IMR-90 (cell line): ENCODE measurements around the gene NOS1AP. TPM values are rescaled to one million over a fixed set of nuclear protein-coding genes. Genes with fewer than 3 reads are reported as not detected.

ENCODE experiments used
- ATAC-seq: fragments of 200-7000 bp; cut with Tn5 transposase; 2 replicates; pipeline ENCODE4 v1.9.1; 2020; ENCODE audit warnings: low read depth, mild to moderate bottlenecking, moderate library complexity
- BruUV-seq: library from RNA; stranded (reverse); fragments of 400-500 nt; replicated peaks from 2 replicates; lab custom pipeline; 2021; lab: Mats Ljungman, UMichigan
- CTCF ChIA-PET: fragments of 300-600 bp; formaldehyde crosslinking; extraction: SDS; loops from one replicate; lab custom pipeline; 2021; ENCODE audit warnings: antibody characterized with exemption; lab: Yijun Ruan, JAX
- POLR2A ChIA-PET: fragments of 300-600 bp; sonication (Branson Sonifier 250); formaldehyde crosslinking; loops from one replicate; lab custom pipeline; 2022; ENCODE audit warnings: antibody characterized with exemption; ENCODE audit not compliant: unreplicated experiment; lab: Charles Lee
- DNase-seq: peaks from one replicate; pipeline ENCODE4 v3.0.0; 2013
- H2AFZ ChIP-seq: replicated peaks from 2 replicates; pipeline ENCODE3; 2013; ENCODE audit warnings: low read length, mild to moderate bottlenecking; ENCODE audit not compliant: poor library complexity
- H2AK5ac ChIP-seq: 2 replicates; pipeline ENCODE4 v1.6.1; 2013; ENCODE audit warnings: low read depth, low read length, inconsistent platforms
- H2AK9ac ChIP-seq: replicated peaks from 2 replicates; pipeline ENCODE3; 2013; ENCODE audit warnings: mild to moderate bottlenecking, low read depth, low read length, moderate library complexity; ENCODE audit not compliant: poor library complexity
- H2BK120ac ChIP-seq: 2 replicates; pipeline ENCODE4 v1.6.1; 2013; ENCODE audit warnings: low read depth, low read length, inconsistent platforms
- H2BK15ac ChIP-seq: 3 replicates; pipeline ENCODE4 v1.6.1; 2013; ENCODE audit warnings: low read depth, low read length, inconsistent platforms
- H2BK20ac ChIP-seq: 2 replicates; pipeline ENCODE4 v1.6.1; 2013; ENCODE audit warnings: low read depth, mild to moderate bottlenecking, inconsistent platforms, low read length, moderate library complexity
- H2BK5ac ChIP-seq: 2 replicates; pipeline ENCODE4 v1.6.1; 2013; ENCODE audit warnings: mild to moderate bottlenecking, low read depth, low read length, inconsistent platforms; ENCODE audit not compliant: poor library complexity, severe bottlenecking
- H3K14ac ChIP-seq: replicated peaks from 2 replicates; pipeline ENCODE4 v1.6.1; 2013; ENCODE audit warnings: low read depth, low read length, inconsistent platforms
- H3K18ac ChIP-seq: 2 replicates; pipeline ENCODE4 v1.6.1; 2013; ENCODE audit warnings: low read depth, low read length, control low read depth
- H3K23ac ChIP-seq: 2 replicates; pipeline ENCODE4 v1.6.1; 2013; ENCODE audit warnings: low read depth, low read length, inconsistent platforms
- H3K27ac ChIP-seq: 2 replicates; pipeline ENCODE4 v1.5.1; 2013; ENCODE audit warnings: mild to moderate bottlenecking, control low read depth, low read length; ENCODE audit not compliant: insufficient read depth
- H3K27me3 ChIP-seq: 2 replicates; pipeline ENCODE4 v1.6.1; 2013; ENCODE audit warnings: low read length; ENCODE audit not compliant: control insufficient read depth, insufficient read depth
- H3K36me3 ChIP-seq: 2 replicates; pipeline ENCODE4 v1.6.1; 2013; ENCODE audit warnings: low read length, mixed read lengths; ENCODE audit not compliant: control insufficient read depth, insufficient read depth
- H3K4ac ChIP-seq: 2 replicates; pipeline ENCODE4 v1.6.1; 2013; ENCODE audit warnings: low read depth, low read length, inconsistent platforms
- H3K4me1 ChIP-seq: 2 replicates; pipeline ENCODE4 v1.6.1; 2013; ENCODE audit warnings: low read length, mixed read lengths; ENCODE audit not compliant: control insufficient read depth, insufficient read depth
- H3K4me2 ChIP-seq: 2 replicates; pipeline ENCODE4 v1.6.1; 2013; ENCODE audit warnings: low read depth, mild to moderate bottlenecking, control low read depth, low read length, moderate library complexity
- H3K4me3 ChIP-seq: 2 replicates; pipeline ENCODE4 v1.5.1; 2013; ENCODE audit warnings: low read depth, mild to moderate bottlenecking, control low read depth, low read length, moderate library complexity; ENCODE audit not compliant: insufficient read depth
- H3K56ac ChIP-seq: 2 replicates; pipeline ENCODE4 v1.6.1; 2013; ENCODE audit warnings: low read length, inconsistent platforms; ENCODE audit not compliant: insufficient read depth; ENCODE audit errors: extremely low read depth
- H3K79me1 ChIP-seq, 2 experiments: 2 replicates each; pipeline ENCODE4 v1.6.1; 2013; ENCODE audit warnings: low read length in 2 of 2, inconsistent platforms in 1 of 2, low read depth in 1 of 2
- H3K9ac ChIP-seq: 2 replicates; pipeline ENCODE4 v1.6.1; 2013; ENCODE audit warnings: low read depth, low read length, control low read depth
- H3K9me1 ChIP-seq: 2 replicates; pipeline ENCODE4 v1.6.1; 2013; ENCODE audit warnings: low read length, inconsistent platforms; ENCODE audit not compliant: insufficient read depth
- H3K9me3 ChIP-seq: 2 replicates; pipeline ENCODE4 v1.6.1; 2013; ENCODE audit warnings: low read length; ENCODE audit not compliant: control insufficient read depth, insufficient read depth
- H4K20me1 ChIP-seq: 2 replicates; pipeline ENCODE4 v1.6.1; 2013; ENCODE audit warnings: low read length, inconsistent platforms; ENCODE audit not compliant: insufficient read depth
- H4K5ac ChIP-seq: 2 replicates; pipeline ENCODE4 v1.6.1; 2013; ENCODE audit warnings: mild to moderate bottlenecking, low read depth, low read length, control low read depth
- H4K8ac ChIP-seq, 2 experiments: 2 replicates each; pipeline ENCODE4 v1.6.1; 2013; ENCODE audit warnings: low read depth in 2 of 2, low read length in 2 of 2, control low read depth in 1 of 2, inconsistent platforms in 1 of 2
- H4K91ac ChIP-seq: 2 replicates; pipeline ENCODE4 v1.6.1; 2013; ENCODE audit warnings: low read depth, low read length, inconsistent platforms; ENCODE audit not compliant: insufficient read depth
- CEBPB ChIP-seq: IDR thresholded peaks from 2 replicates; pipeline ENCODE4 v1.6.1; 2012; ENCODE audit warnings: low read depth, low read length, improper control_type of control experiment
- CHD1 ChIP-seq: IDR thresholded peaks from 2 replicates; pipeline ENCODE4 v1.6.1; 2012; ENCODE audit warnings: low read depth, low read length, improper control_type of control experiment
- CTCF ChIP-seq: conservative IDR thresholded peaks from 2 replicates; pipeline ENCODE4 v1.5.1; 2012; ENCODE audit warnings: mild to moderate bottlenecking, low read depth, low read length, improper control_type of control experiment
- ELK1 ChIP-seq: fragments of 150-350 bp; IDR thresholded peaks from 2 replicates; pipeline ENCODE4 v1.6.1; 2016; ENCODE audit warnings: low read depth, mild to moderate bottlenecking, low read length, moderate library complexity, borderline replicate concordance
- MAFK ChIP-seq: IDR thresholded peaks from 2 replicates; pipeline ENCODE4 v1.6.1; 2012; ENCODE audit warnings: low read depth, low read length, improper control_type of control experiment
- MAZ ChIP-seq: IDR thresholded peaks from 2 replicates; pipeline ENCODE4 v1.6.1; 2012; ENCODE audit warnings: low read depth, mild to moderate bottlenecking, low read length, improper control_type of control experiment, moderate library complexity, borderline replicate concordance
- MXI1 ChIP-seq: IDR thresholded peaks from 2 replicates; pipeline ENCODE4 v1.6.1; 2012; ENCODE audit warnings: low read depth, mild to moderate bottlenecking, low read length, moderate library complexity, borderline replicate concordance
- NFE2L2 ChIP-seq: fragments of 150-350 bp; IDR thresholded peaks from 2 replicates; pipeline ENCODE4 v1.6.1; 2016; ENCODE audit warnings: low read depth, mild to moderate bottlenecking, low read length
- POLR2A ChIP-seq: IDR thresholded peaks from 2 replicates; pipeline ENCODE4 v1.6.1; 2012; ENCODE audit warnings: mild to moderate bottlenecking, low read depth, low read length
- RAD21 ChIP-seq: IDR thresholded peaks from 2 replicates; pipeline ENCODE4 v1.6.1; 2012; ENCODE audit warnings: low read length, improper control_type of control experiment
- RCOR1 ChIP-seq: IDR thresholded peaks from 2 replicates; pipeline ENCODE4 v1.6.1; 2012; ENCODE audit warnings: mild to moderate bottlenecking, low read length, improper control_type of control experiment; ENCODE audit not compliant: insufficient replicate concordance
- SMC3 ChIP-seq: fragments of 150-350 bp; IDR thresholded peaks from 2 replicates; pipeline ENCODE4 v1.6.1; 2016; ENCODE audit warnings: low read depth, mild to moderate bottlenecking, antibody characterized with exemption, low read length, moderate library complexity
- USF2 ChIP-seq: fragments of 150-350 bp; IDR thresholded peaks from 2 replicates; pipeline ENCODE4 v1.6.1; 2017; ENCODE audit warnings: mild to moderate bottlenecking, antibody characterized with exemption, low read length, low read depth
- WGBS, 2 experiments: methylation state at CpG; one replicate each; pipeline versions ENCODE4 v1.1.5 to v1.1.7; 2013; ENCODE audit warnings: missing lambda C conversion rate in 2 of 2; ENCODE audit not compliant: insufficient read length in 1 of 2; ENCODE audit errors: extremely low coverage in 2 of 2; 5-methylcytosine and 5-hydroxymethylcytosine counted together
- dilution Hi-C: fragments of 300-500 bp; cut with HindIII; formaldehyde crosslinking; loops from one replicate; pipeline ENCODE4 v1.14.3; 2018; ENCODE audit warnings: low sequenced_read_pairs; ENCODE audit not compliant: unreplicated experiment
- in situ Hi-C: fragments of 300-500 bp; cut with MboI; formaldehyde crosslinking; loops from 3 replicates; pipeline ENCODE4 v1.14.3; 2019; ENCODE audit warnings: low sequenced_read_pairs, inconsistent platforms, mixed read lengths
- intact Hi-C: fragments of 100-400 bp; cut with micrococcal nuclease; formaldehyde crosslinking; loops from 2 replicates; pipeline ENCODE4 v1.10.0; 2022
- polyA plus RNA-seq, 3 experiments: library from polyadenylated mRNA; depleted of rRNA; stranded (reverse); fragments of >200 nt; gene quantifications; 2 replicates each; pipeline ENCODE4 v1.2.3, GENCODE V29; 2012; ENCODE audit warnings: low replicate concordance in 1 of 3
- total RNA-seq: library from RNA; depleted of rRNA; stranded (reverse); fragments of >200 nt; gene quantifications from 2 replicates; pipeline ENCODE4 v1.2.3, GENCODE V29; 2012

Gene NOS1AP
- total and polyA plus RNA-seq, 2 of the 4 experiments (the other 2 are of a cell fraction), result 0.18 to 0.19 TPM

- in situ Hi-C loops, result no loop called here
- ATAC-seq, result no peak
- H2BK120ac ChIP-seq, result no peak overlapping the region
Observed at GRCh38 chr1:162283657-162284056, 214.2 kb downstream of the NOS1AP start.

More at GRCh38 chr1:162283657-162284056, 214.2 kb downstream of the NOS1AP start:
- WGBS, 2 experiments, result 33% methylated on average over 2 of the region's 2 CpGs; no CpG with 5 or more reads in 1 of the 2 experiments
- DNase-seq, result no peak
- H3K14ac ChIP-seq, result no peak overlapping the region
- no peaks in the 10 kb centered on the region for H3K79me1 ChIP-seq
- H3K27me3 ChIP-seq, result peaks cover 25% of the 10 kb centered on the region
- intact Hi-C loops, result no loop called here
- no peak overlapping the region for H3K4me2 ChIP-seq
- H3K27ac ChIP-seq, result no peak overlapping the region
- H3K23ac ChIP-seq, result no peak overlapping the region
- no TSS peak for BruUV-seq
- H2BK15ac ChIP-seq, result no peak overlapping the region
- no peak overlapping the region for H3K9ac ChIP-seq
- CTCF ChIA-PET, result no interaction called here
- no peak overlapping the region for H4K91ac ChIP-seq
- H2AK5ac ChIP-seq, result no peak overlapping the region
- POLR2A ChIA-PET, result no interaction called here
- no peak overlapping the region for H3K4me3 ChIP-seq
- no peaks in the 10 kb centered on the region for H3K9me3 ChIP-seq
- no peak overlapping the region for H3K4ac ChIP-seq
- H2BK20ac ChIP-seq, result no peak overlapping the region
- H2AFZ ChIP-seq, result no peak overlapping the region
- no peaks in the 10 kb centered on the region for H4K20me1 ChIP-seq
- no peak overlapping the region for H3K18ac ChIP-seq
- H3K4me1 ChIP-seq, result no peaks in the 10 kb centered on the region
- dilution Hi-C loops, result no loop called here
- no peak overlapping the region for H4K5ac ChIP-seq
- H3K36me3 ChIP-seq, result no peaks in the 10 kb centered on the region
- H3K9me1 ChIP-seq, result no peaks in the 10 kb centered on the region
- H2AK9ac ChIP-seq, result no peak overlapping the region
- H3K56ac ChIP-seq, result no peak overlapping the region
- no peak overlapping the region for H2BK5ac ChIP-seq
- TF ChIP-seq SMC3 (no peak), MXI1 (no peak), CEBPB (no peak), CTCF (no peak), NFE2L2 (no peak), MAFK (no peak), CHD1 (no peak), ELK1 (no peak), RAD21 (no peak), POLR2A (no peak), USF2 (no peak), RCOR1 (no peak), MAZ (no peak)
- no peak overlapping the region for H4K8ac ChIP-seq
